ENCODE results near the gene SFXN5.

The SFXN5 gene

DNA sequence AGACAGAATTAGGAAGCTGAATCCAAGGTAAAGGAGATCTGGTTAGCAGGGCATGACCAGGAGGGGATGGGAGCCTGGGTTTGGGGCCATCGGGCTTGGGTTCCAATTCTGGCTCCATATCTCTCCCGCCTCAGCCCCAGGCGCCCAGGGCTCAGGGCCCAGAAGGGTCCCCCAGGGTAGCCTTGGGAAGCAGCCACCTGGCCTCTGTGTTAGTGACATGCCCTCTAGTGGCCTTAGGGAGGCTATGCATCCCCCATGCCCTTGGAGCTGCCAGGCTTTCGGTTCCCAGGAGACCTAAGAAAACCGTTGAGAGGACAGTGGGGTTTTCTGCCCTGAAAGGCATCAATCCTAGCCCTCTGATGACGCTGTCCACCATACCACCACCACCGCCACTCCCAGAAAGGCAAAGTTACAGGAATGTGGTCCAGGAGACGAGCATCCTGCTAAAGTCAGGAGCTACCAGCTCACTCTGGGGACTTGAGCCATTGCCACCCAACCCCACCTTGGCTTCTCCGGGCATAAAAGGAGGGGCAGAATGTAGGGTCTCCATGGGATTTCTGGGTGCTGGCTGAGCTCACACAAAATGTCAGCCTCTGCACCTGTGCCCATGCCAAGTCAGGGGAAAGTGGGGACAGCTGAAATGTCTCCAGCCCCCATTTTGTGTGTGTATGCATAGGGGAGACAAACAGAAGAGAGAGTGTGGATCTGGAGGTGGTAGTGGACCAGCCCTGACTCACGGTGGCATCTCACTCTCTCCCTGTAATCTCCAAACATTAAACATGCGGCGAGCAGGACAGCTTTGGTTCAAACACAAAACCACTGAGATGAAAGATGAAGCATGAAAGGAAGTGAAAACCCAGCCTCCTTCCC, 97.7 kb downstream of the SFXN5 start:
- Histone ChIP-seq H3K27me3 (ENCODE audit: control insufficient read depth, insufficient read depth, low read length, poor library complexity, severe bottlenecking) (peaks cover 8% of the 10 kb centered on the region), H3K9me3 (ENCODE audit: control insufficient read depth, low read length) (no peaks in the 10 kb centered on the region), H3K36me3 (ENCODE audit: control insufficient read depth, insufficient read depth, low read length) (no peaks in the 10 kb centered on the region), H3K4me3 (ENCODE audit: insufficient read depth, low read depth, low read length) (no peak overlapping the region), H3K4me1 (ENCODE audit: control insufficient read depth, insufficient read depth, low read length) (no peaks in the 10 kb centered on the region), H3K27ac (ENCODE audit: insufficient read depth, low read depth, low read length, poor library complexity, severe bottlenecking) (no peak overlapping the region)
- 51 to 55% methylated on average over 12 of the region's 12 CpGs for WGBS, 2 experiments

DNA sequence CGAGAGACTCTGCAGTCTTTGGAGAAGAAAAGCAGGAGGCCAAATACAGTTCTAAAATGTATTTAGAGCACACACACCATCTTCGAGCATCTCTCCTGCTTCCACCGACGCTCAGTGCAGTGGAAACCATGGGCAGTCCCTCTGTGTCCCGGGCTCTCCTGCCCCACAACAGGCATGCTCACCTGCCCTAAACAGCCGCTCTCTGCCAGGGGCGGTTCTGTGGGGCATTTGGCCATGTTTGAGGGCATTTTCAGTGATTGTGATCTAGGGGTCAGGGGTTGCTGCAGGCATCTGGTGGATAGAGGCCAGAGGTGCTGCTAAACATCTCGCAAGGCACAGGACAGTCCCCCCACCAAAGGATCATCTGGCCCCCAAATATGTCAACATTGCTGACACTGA, 98.4 kb downstream of the SFXN5 start:
- 88 to 89% methylated on average over 8 of the region's 8 CpGs for WGBS, 2 experiments
- Histone ChIP-seq H3K4me3 (ENCODE audit: insufficient read depth, low read depth, low read length) (no peak overlapping the region), H3K36me3 (ENCODE audit: control insufficient read depth, insufficient read depth, low read length) (no peaks in the 10 kb centered on the region), H3K9me3 (ENCODE audit: control insufficient read depth, low read length) (no peaks in the 10 kb centered on the region), H3K27me3 (ENCODE audit: control insufficient read depth, insufficient read depth, low read length, poor library complexity, severe bottlenecking) (peaks cover 8% of the 10 kb centered on the region), H3K4me1 (ENCODE audit: control insufficient read depth, insufficient read depth, low read length) (no peaks in the 10 kb centered on the region), H3K27ac (ENCODE audit: insufficient read depth, low read depth, low read length, poor library complexity, severe bottlenecking) (no peak overlapping the region)

DNA sequence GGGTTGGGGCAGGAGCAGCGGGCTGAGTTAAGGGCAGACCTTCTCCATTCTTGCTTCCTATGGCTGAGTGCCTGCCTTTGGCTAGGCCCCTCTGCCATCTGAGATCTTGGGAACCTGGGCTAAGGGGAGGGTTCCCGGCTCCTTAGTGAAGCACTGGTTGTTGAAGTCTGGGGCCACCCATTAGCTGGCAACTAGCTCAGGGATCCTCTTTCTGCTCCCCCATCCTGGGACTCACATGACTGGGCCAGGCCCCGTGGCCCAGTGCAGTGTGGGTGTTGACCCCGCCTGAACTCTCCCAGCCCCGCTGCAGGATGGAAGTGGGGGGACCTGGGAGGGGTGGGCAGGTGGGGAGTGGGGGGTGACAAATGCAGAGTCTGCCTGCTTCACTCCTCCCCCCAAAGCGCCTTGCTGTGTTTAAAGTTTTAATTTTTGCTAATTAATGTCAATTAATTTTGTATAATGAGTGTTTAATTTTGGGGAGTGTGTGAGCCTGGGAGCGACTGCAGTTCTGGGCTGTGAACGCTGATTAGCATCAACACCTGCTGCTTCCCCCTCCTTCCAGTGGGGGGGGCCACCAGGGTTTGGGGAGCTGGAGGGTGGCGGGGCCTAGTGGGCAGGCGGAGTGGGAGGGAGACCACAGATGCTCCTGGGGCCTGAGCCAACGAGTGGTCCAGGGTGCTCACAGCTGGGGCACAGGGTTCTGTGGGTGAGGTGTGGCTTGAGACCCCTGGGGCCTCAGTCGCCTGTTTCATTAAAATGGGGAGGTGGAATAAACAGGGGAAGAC, 99.0 kb downstream of the SFXN5 start:
- H3K4me1 ChIP-seq (ENCODE audit: control insufficient read depth, insufficient read depth, low read length), result no peaks in the 10 kb centered on the region
- no peak overlapping the region for H3K4me3 ChIP-seq (ENCODE audit: insufficient read depth, low read depth, low read length)
- H3K27me3 ChIP-seq (ENCODE audit: control insufficient read depth, insufficient read depth, low read length, poor library complexity, severe bottlenecking), result peaks cover 8% of the 10 kb centered on the region
- 83 to 88% methylated on average over 8 to 12 of the region's 12 CpGs for WGBS, 2 experiments
- H3K27ac ChIP-seq (ENCODE audit: insufficient read depth, low read depth, low read length, poor library complexity, severe bottlenecking), result no peak overlapping the region
- no peaks in the 10 kb centered on the region for H3K36me3 ChIP-seq (ENCODE audit: control insufficient read depth, insufficient read depth, low read length)
- H3K9me3 ChIP-seq (ENCODE audit: control insufficient read depth, low read length), result no peaks in the 10 kb centered on the region

DNA sequence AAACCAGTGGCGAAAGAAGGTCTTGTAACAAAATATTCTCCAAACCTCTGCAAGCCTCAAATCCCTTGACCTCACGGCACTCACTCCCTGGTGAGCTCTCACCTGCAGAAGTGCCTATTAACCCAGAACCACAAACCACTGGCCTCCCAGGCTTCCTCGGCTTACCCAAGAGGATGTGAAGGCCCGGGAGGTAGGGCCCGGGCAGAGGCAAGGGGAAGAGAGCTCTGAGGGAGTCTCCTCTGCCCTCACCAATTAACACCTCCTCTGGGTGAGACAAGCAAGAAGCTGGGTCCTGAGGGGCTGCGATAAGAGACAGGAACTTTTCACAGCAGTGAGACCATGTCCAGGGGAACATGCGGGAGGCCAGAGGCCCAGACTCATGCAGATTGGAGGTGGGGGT, 100.5 kb downstream of the SFXN5 start:
- no peaks in the 10 kb centered on the region for H3K9me3 ChIP-seq (ENCODE audit: control insufficient read depth, low read length)
- H3K27ac ChIP-seq (ENCODE audit: insufficient read depth, low read depth, low read length, poor library complexity, severe bottlenecking), result no peak overlapping the region
- no peaks in the 10 kb centered on the region for H3K36me3 ChIP-seq (ENCODE audit: control insufficient read depth, insufficient read depth, low read length)
- WGBS, 2 experiments, result 90 to 91% methylated on average over 7 of the region's 7 CpGs
- H3K27me3 ChIP-seq (ENCODE audit: control insufficient read depth, insufficient read depth, low read length, poor library complexity, severe bottlenecking), result peaks cover 8% of the 10 kb centered on the region
- H3K4me3 ChIP-seq (ENCODE audit: insufficient read depth, low read depth, low read length), result no peak overlapping the region
- H3K4me1 ChIP-seq (ENCODE audit: control insufficient read depth, insufficient read depth, low read length), result no peaks in the 10 kb centered on the region

DNA sequence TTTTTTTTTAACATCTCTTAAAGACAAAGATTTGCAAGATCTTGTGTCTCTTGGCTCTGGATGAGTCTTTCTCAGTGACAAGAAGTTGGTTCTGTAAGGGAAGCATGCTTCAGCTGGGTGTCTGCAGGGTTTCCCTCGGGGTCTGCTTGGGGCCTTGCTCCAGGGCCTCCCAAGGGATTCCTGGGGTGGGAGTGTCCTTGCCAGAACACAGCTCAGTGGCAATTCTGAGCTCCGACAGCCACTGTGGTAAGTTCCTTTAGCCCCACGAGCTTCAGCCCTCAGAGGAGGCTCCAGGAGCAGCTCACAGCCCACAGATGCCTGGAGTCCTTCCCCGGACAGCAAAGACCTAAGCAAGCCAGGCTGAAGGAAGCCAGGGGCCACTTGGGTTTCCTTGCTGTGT, 101.8 kb downstream of the SFXN5 start:
- Histone ChIP-seq H3K4me3 (ENCODE audit: insufficient read depth, low read depth, low read length) (no peak overlapping the region), H3K36me3 (ENCODE audit: control insufficient read depth, insufficient read depth, low read length) (no peaks in the 10 kb centered on the region), H3K27me3 (ENCODE audit: control insufficient read depth, insufficient read depth, low read length, poor library complexity, severe bottlenecking) (peaks cover 7% of the 10 kb centered on the region), H3K9me3 (ENCODE audit: control insufficient read depth, low read length) (no peaks in the 10 kb centered on the region), H3K27ac (ENCODE audit: insufficient read depth, low read depth, low read length, poor library complexity, severe bottlenecking) (no peak overlapping the region), H3K4me1 (ENCODE audit: control insufficient read depth, insufficient read depth, low read length) (no peaks in the 10 kb centered on the region)
- whole genome bisulfite sequencing, 2 experiments, result 76 to 83% methylated on average over 4 of the region's 4 CpGs

DNA sequence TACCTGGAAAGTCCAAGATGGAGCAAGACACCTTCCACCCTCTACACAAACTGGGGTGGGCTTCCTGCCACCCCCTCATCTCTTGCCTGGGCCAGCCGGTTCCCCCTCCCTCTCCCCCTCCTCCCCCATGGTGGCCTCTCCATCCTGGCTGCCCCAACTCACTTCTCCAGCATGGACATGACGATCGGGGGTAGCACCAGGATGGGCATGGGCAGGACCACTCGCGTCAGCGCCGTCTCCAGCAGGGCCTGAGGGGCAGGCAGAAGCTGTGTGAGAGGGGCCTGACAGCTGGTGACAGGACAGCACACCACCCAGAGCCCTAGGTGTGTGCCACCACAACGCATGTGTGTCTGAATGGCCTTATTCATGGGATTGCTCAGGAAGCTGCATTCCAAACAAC, 103.2 kb downstream of the SFXN5 start:
- Histone ChIP-seq H3K27me3 (ENCODE audit: control insufficient read depth, insufficient read depth, low read length, poor library complexity, severe bottlenecking) (peaks cover 3% of the 10 kb centered on the region), H3K27ac (ENCODE audit: insufficient read depth, low read depth, low read length, poor library complexity, severe bottlenecking) (no peak overlapping the region), H3K36me3 (ENCODE audit: control insufficient read depth, insufficient read depth, low read length) (no peaks in the 10 kb centered on the region), H3K9me3 (ENCODE audit: control insufficient read depth, low read length) (no peaks in the 10 kb centered on the region), H3K4me1 (ENCODE audit: control insufficient read depth, insufficient read depth, low read length) (peaks cover 1% of the 10 kb centered on the region), H3K4me3 (ENCODE audit: insufficient read depth, low read depth, low read length) (no peak overlapping the region)
- 90 to 93% methylated on average over 8 of the region's 8 CpGs for WGBS, 2 experiments

DNA sequence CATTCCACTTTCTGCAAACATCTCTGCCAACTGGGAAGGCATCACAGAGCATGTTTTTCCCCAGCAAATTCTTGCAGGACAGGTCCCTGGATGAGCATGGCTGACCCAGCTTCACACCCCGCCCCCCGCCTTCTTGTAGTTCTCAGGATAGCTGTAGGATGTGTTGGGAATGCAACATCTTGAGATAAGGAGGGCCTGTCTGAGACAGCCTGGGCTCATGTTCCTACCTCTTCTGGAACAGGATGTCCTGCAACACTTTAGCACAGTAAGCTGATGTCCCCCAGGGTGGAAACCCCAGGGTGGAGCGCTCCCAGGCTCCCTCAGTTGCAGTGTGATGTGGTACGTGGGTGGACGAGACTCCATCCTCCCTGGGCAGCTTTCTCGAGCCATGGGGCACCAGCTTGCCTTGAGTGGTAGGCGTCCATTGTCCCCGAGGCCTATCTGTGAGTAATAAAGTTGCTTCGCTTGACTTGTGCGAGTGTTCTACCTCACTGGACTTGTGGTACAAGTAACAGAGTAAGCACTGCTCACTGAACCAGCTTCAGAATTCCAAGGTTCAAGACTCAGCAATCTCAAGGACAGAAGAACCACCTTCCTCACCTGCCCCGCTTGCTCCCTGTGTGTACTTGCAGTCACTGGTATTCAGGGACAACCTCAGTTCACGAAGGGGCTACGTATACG, 105.6 kb downstream of the SFXN5 start:
- no peak overlapping the region for H3K27ac ChIP-seq (ENCODE audit: insufficient read depth, low read depth, low read length, poor library complexity, severe bottlenecking)
- H3K4me3 ChIP-seq (ENCODE audit: insufficient read depth, low read depth, low read length), result no peak overlapping the region
- WGBS, 2 experiments, result 93 to 94% methylated on average over 14 of the region's 14 CpGs
- peaks cover 17% of the 10 kb centered on the region for H3K4me1 ChIP-seq (ENCODE audit: control insufficient read depth, insufficient read depth, low read length)
- no peaks in the 10 kb centered on the region for H3K9me3 ChIP-seq (ENCODE audit: control insufficient read depth, low read length)
- H3K27me3 ChIP-seq (ENCODE audit: control insufficient read depth, insufficient read depth, low read length, poor library complexity, severe bottlenecking), result peaks cover 3% of the 10 kb centered on the region
- no peaks in the 10 kb centered on the region for H3K36me3 ChIP-seq (ENCODE audit: control insufficient read depth, insufficient read depth, low read length)

DNA sequence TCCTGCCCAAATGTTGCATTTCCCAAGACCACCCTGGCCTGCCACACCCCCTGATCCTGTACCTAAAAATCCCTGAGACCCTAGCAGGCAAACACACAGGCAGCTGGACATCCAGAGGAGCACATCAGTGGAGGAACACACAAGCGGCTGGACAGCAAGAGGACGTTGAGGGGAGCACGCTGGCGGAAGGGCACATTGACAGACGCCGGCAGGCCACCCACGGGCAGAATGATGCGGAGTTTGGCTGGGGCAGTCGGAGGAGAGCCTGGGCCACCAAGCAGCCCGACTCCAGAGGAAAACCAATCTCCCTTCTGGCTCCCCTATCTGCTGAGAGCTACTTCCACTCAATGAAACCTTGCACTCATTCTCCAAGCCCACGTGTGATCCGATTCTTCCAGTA, 106.5 kb downstream of the SFXN5 start:
- peaks cover 25% of the 10 kb centered on the region for H3K4me1 ChIP-seq (ENCODE audit: control insufficient read depth, insufficient read depth, low read length)
- WGBS, 2 experiments, result 83 to 85% methylated on average over 12 of the region's 12 CpGs
- no peak overlapping the region for H3K27ac ChIP-seq (ENCODE audit: insufficient read depth, low read depth, low read length, poor library complexity, severe bottlenecking)
- no peak overlapping the region for H3K4me3 ChIP-seq (ENCODE audit: insufficient read depth, low read depth, low read length)
- peaks cover 3% of the 10 kb centered on the region for H3K27me3 ChIP-seq (ENCODE audit: control insufficient read depth, insufficient read depth, low read length, poor library complexity, severe bottlenecking)
- H3K36me3 ChIP-seq (ENCODE audit: control insufficient read depth, insufficient read depth, low read length), result no peaks in the 10 kb centered on the region
- H3K9me3 ChIP-seq (ENCODE audit: control insufficient read depth, low read length), result no peaks in the 10 kb centered on the region

DNA sequence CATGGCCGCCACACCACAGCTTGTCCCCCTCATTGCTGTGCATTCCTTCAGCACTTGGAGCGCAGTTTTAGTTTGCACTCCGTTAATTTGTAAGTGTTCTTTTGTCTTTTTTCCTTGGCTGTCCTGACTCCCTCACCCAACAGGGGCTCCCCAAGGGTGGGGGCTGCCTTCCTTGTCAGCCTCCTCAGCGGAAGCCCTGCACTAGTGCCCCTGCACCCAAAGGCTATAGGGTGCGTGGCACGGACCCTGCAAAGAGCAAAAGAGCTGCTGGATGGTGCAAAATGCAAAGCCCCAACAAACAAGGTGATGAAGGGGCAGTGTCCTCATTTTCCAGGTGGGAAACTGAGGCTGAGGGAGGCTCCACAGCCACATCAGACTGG, 107.4 kb downstream of the SFXN5 start:
- WGBS, 2 experiments, result 86 to 87% methylated on average over 6 of the region's 6 CpGs
- Histone ChIP-seq H3K9me3 (ENCODE audit: control insufficient read depth, low read length) (no peaks in the 10 kb centered on the region), H3K4me3 (ENCODE audit: insufficient read depth, low read depth, low read length) (no peak overlapping the region), H3K27me3 (ENCODE audit: control insufficient read depth, insufficient read depth, low read length, poor library complexity, severe bottlenecking) (peaks cover 3% of the 10 kb centered on the region), H3K4me1 (ENCODE audit: control insufficient read depth, insufficient read depth, low read length) (peaks cover 25% of the 10 kb centered on the region), H3K27ac (ENCODE audit: insufficient read depth, low read depth, low read length, poor library complexity, severe bottlenecking) (no peak overlapping the region), H3K36me3 (ENCODE audit: control insufficient read depth, insufficient read depth, low read length) (no peaks in the 10 kb centered on the region)
